H9 (cell line): ENCODE data around the gene NEK11. TPM values are rescaled to one million over a fixed set of nuclear protein-coding genes. Genes with fewer than 3 reads are reported as not detected.
"Not testable (repeated sequence)": the region's sequence is repeated elsewhere in the genome, so short reads cannot be mapped to it uniquely, and the experiment has no call there.

Experiments used
- DNase-seq: peaks from one replicate; pipeline ENCODE4 v3.0.0-alpha.2; 2017
- H2AFZ ChIP-seq: one replicate; pipeline ENCODE4 v1.6.1; 2013; ENCODE audit warnings: mild to moderate bottlenecking, low read length, control low read depth, moderate library complexity
- H2AK5ac ChIP-seq: 2 replicates; pipeline ENCODE4 v1.6.1; 2013; ENCODE audit warnings: low read length, control low read depth, mixed read lengths; ENCODE audit not compliant: insufficient read length
- H2BK120ac ChIP-seq: one replicate; pipeline ENCODE4 v1.6.1; 2013; ENCODE audit warnings: low read depth, mild to moderate bottlenecking, low read length, control low read depth, inconsistent platforms; ENCODE audit not compliant: poor library complexity, severe bottlenecking
- H2BK12ac ChIP-seq: 2 replicates; pipeline ENCODE4 v1.6.1; 2013; ENCODE audit warnings: low read length, control low read depth, mixed read lengths, low read depth; ENCODE audit not compliant: insufficient read length
- H2BK15ac ChIP-seq: 2 replicates; pipeline ENCODE4 v1.6.1; 2013; ENCODE audit warnings: low read depth, low read length, control low read depth
- H2BK20ac ChIP-seq: one replicate; pipeline ENCODE4 v1.6.1; 2013; ENCODE audit warnings: low read depth, mild to moderate bottlenecking, low read length, control low read depth, inconsistent platforms; ENCODE audit not compliant: poor library complexity, severe bottlenecking
- H2BK5ac ChIP-seq: 2 replicates; pipeline ENCODE4 v1.6.1; 2013; ENCODE audit warnings: low read length, control low read depth, mixed read lengths; ENCODE audit not compliant: insufficient read length
- H3K14ac ChIP-seq: 2 replicates; pipeline ENCODE4 v1.6.1; 2013; ENCODE audit warnings: low read length, control low read depth; ENCODE audit not compliant: insufficient read depth
- H3K18ac ChIP-seq: 2 replicates; pipeline ENCODE4 v1.6.1; 2013; ENCODE audit warnings: low read depth, mild to moderate bottlenecking, mixed read lengths, low read length, control low read depth; ENCODE audit not compliant: insufficient read length
- H3K23ac ChIP-seq: 2 replicates; pipeline ENCODE4 v1.6.1; 2013; ENCODE audit warnings: low read length, control low read depth, mixed read lengths, low read depth; ENCODE audit not compliant: insufficient read length
- H3K23me2 ChIP-seq: 2 replicates; pipeline ENCODE4 v1.6.1; 2013; ENCODE audit warnings: low read depth, mild to moderate bottlenecking, mixed read lengths, low read length, control low read depth; ENCODE audit not compliant: insufficient read length, poor library complexity, severe bottlenecking
- H3K27ac ChIP-seq: 2 replicates; pipeline ENCODE4 v1.5.1; 2013; ENCODE audit warnings: low read length, control low read depth, mixed read lengths, low read depth; ENCODE audit not compliant: insufficient read length
- H3K27me3 ChIP-seq: 2 replicates; pipeline ENCODE4 v1.6.1; 2013; ENCODE audit warnings: low read length, control low read depth, inconsistent platforms; ENCODE audit not compliant: insufficient read depth
- H3K4ac ChIP-seq: 2 replicates; pipeline ENCODE4 v1.6.1; 2013; ENCODE audit warnings: low read depth, mild to moderate bottlenecking, control low read depth, inconsistent platforms, low read length, moderate library complexity
- H3K4me1 ChIP-seq: 2 replicates; pipeline ENCODE4 v1.6.1; 2013; ENCODE audit warnings: low read length, control low read depth, inconsistent platforms; ENCODE audit not compliant: insufficient read depth
- H3K4me2 ChIP-seq: 2 replicates; pipeline ENCODE4 v1.6.1; 2013; ENCODE audit warnings: low read length, control low read depth, mixed read lengths; ENCODE audit not compliant: insufficient read length, insufficient read depth
- H3K56ac ChIP-seq: 2 replicates; pipeline ENCODE4 v1.6.1; 2013; ENCODE audit warnings: low read depth, mild to moderate bottlenecking, mixed read lengths, low read length, control low read depth; ENCODE audit not compliant: insufficient read length
- H3K79me1 ChIP-seq: 2 replicates; pipeline ENCODE4 v1.6.1; 2013; ENCODE audit warnings: low read depth, mild to moderate bottlenecking, moderate library complexity, low read length, control low read depth, inconsistent platforms; ENCODE audit not compliant: insufficient read depth, poor library complexity, severe bottlenecking
- H3K79me2 ChIP-seq: 2 replicates; pipeline ENCODE4 v1.6.1; 2013; ENCODE audit warnings: low read length, control low read depth, inconsistent platforms; ENCODE audit not compliant: insufficient read depth
- H3K9ac ChIP-seq: 2 replicates; pipeline ENCODE4 v1.6.1; 2013; ENCODE audit warnings: low read length, control low read depth, mixed read lengths; ENCODE audit not compliant: insufficient read length; ENCODE audit errors: extremely low read depth
- H3K9me3 ChIP-seq: one replicate; pipeline ENCODE4 v1.6.1; 2013; ENCODE audit warnings: low read depth, low read length, inconsistent platforms; ENCODE audit not compliant: control insufficient read depth
- H3T11ph ChIP-seq: one replicate; pipeline ENCODE4 v1.6.1; 2013; ENCODE audit warnings: mild to moderate bottlenecking, low read length, control low read depth, inconsistent platforms
- H4K20me1 ChIP-seq: one replicate; pipeline ENCODE4 v1.6.1; 2013; ENCODE audit not compliant: control insufficient read depth, insufficient read length, insufficient read depth
- H4K5ac ChIP-seq: 2 replicates; pipeline ENCODE4 v1.6.1; 2013; ENCODE audit warnings: low read depth, mild to moderate bottlenecking, mixed read lengths, low read length, control low read depth; ENCODE audit not compliant: insufficient read length
- H4K8ac ChIP-seq: replicated peaks from 2 replicates; pipeline ENCODE4 v1.6.1; 2013; ENCODE audit warnings: low read length, control low read depth, mixed read lengths, low read depth; ENCODE audit not compliant: insufficient read length
- H4K91ac ChIP-seq: 2 replicates; pipeline ENCODE4 v1.6.1; 2013; ENCODE audit warnings: low read depth, mild to moderate bottlenecking, moderate library complexity, mixed read lengths, low read length, control low read depth; ENCODE audit not compliant: insufficient read length
- H3K27ac Mint-ChIP-seq, 3 experiments: 2 replicates in 2 of 3; 3 replicates in 1 of 3; pipeline ENCODE4 v1.8.0; 2020 to 2021; ENCODE audit warnings: mixed read lengths in 3 of 3, mild to moderate bottlenecking in 1 of 3, moderate library complexity in 1 of 3
- H3K27me3 Mint-ChIP-seq: 2 replicates; pipeline ENCODE4 v1.8.0; 2021; ENCODE audit warnings: low read depth, mild to moderate bottlenecking, moderate library complexity, mixed read lengths
- H3K36me3 Mint-ChIP-seq, 3 experiments: 2 replicates in 2 of 3; 3 replicates in 1 of 3; pipeline ENCODE4 v1.8.0; 2020 to 2021; ENCODE audit warnings: low read depth in 3 of 3, mixed read lengths in 3 of 3; ENCODE audit not compliant: insufficient read depth in 1 of 3
- H3K4me1 Mint-ChIP-seq, 2 experiments: 2 replicates each; pipeline ENCODE4 v1.8.0; 2020; ENCODE audit warnings: mixed read lengths in 2 of 2
- H3K4me3 Mint-ChIP-seq, 2 experiments: 2 replicates in 1 of 2; 3 replicates in 1 of 2; pipeline ENCODE4 v1.8.0; 2020 to 2021; ENCODE audit warnings: mild to moderate bottlenecking in 2 of 2, mixed read lengths in 2 of 2, moderate library complexity in 1 of 2
- H3K9me3 Mint-ChIP-seq, 2 experiments: 2 replicates in 1 of 2; 3 replicates in 1 of 2; pipeline ENCODE4 v1.8.0; 2020; ENCODE audit warnings: mild to moderate bottlenecking in 2 of 2, mixed read lengths in 2 of 2, moderate library complexity in 1 of 2
- CTCF ChIP-seq: fragments of 200-600 bp; sonication (generic); conservative IDR thresholded peaks from 3 replicates; pipeline ENCODE4 v1.8.0; 2021; ENCODE audit warnings: antibody characterized with exemption, mild to moderate bottlenecking
- WGBS: extraction: QIAGEN DNeasy Blood & Tissue Kit; methylation state at CpG from one replicate; pipeline ENCODE4 v1.1.7; 2013; ENCODE audit warnings: missing lambda C conversion rate, low lambda C conversion rate, mixed read lengths; ENCODE audit not compliant: insufficient read length; ENCODE audit errors: extremely low coverage; 5-methylcytosine and 5-hydroxymethylcytosine counted together
- total RNA-seq: library from RNA; stranded (reverse); gene quantifications from 2 replicates; pipeline ENCODE4 v1.2.1, GENCODE V29; 2021

The NEK11 gene
- total RNA-seq, 1 experiment from 2014 or later: 2.5 TPM

- H4K5ac ChIP-seq: no peak overlapping the region
- Mint-ChIP-seq H3K27ac (no peak overlapping the region), H3K27me3 (no peaks in the 10 kb centered on the region), H3K36me3 (peaks cover 0 to 9% (median 4%) of the 10 kb centered on the region in 3 experiments; a peak in 3 of 7 replicates), H3K4me3 (no peak overlapping the region), H3K9me3 (peaks cover 0 to 2% of the 10 kb centered on the region in 2 experiments; a peak in 2 of 5 replicates), H3K4me1 (peaks cover 0 to 10% of the 10 kb centered on the region in 2 experiments; a peak in 2 of 4 replicates)
- no peak overlapping the region for H3K9ac ChIP-seq
- H3K27ac ChIP-seq: no peak overlapping the region
- H2AK5ac ChIP-seq: no peak overlapping the region
- H3K18ac ChIP-seq: no peak overlapping the region
- no peak overlapping the region for H3K23ac ChIP-seq
- no peak overlapping the region for H3K14ac ChIP-seq
- no peak overlapping the region for H3K56ac ChIP-seq
- H2BK20ac ChIP-seq: no peak overlapping the region
- H3K79me1 ChIP-seq: no peaks in the 10 kb centered on the region
- no peak overlapping the region for H3K4ac ChIP-seq
- H3K9me3 ChIP-seq: no peaks in the 10 kb centered on the region
- WGBS: no CpG with 5 or more reads among the region's 2 CpGs
- no peaks in the 10 kb centered on the region for H3K27me3 ChIP-seq
- H4K91ac ChIP-seq: no peak overlapping the region
- no peak for TF ChIP-seq CTCF
- H3K4me2 ChIP-seq: no peak overlapping the region
- no peak overlapping the region for H2BK15ac ChIP-seq
- no peak overlapping the region for H4K8ac ChIP-seq
- DNase-seq: no peak
- no peak overlapping the region for H3T11ph ChIP-seq
- H3K79me2 ChIP-seq: no peaks in the 10 kb centered on the region
- no peak overlapping the region for H2BK120ac ChIP-seq
- H3K23me2 ChIP-seq: no peaks in the 10 kb centered on the region
- H4K20me1 ChIP-seq: no peaks in the 10 kb centered on the region
- no peaks in the 10 kb centered on the region for H3K4me1 ChIP-seq
- no peak overlapping the region for H2BK5ac ChIP-seq
- no peak overlapping the region for H2AFZ ChIP-seq
- no peak overlapping the region for H2BK12ac ChIP-seq
These were observed 11.6 kb downstream of the NEK11 start for GRCh38 chr3:131038326-131038725.

GRCh38 chr3:131042271-131042985, 15.8 kb downstream of the NEK11 start:
- H4K20me1 ChIP-seq, H3K4ac ChIP-seq, H2BK12ac ChIP-seq, H3T11ph ChIP-seq, H2AFZ ChIP-seq, H2BK5ac ChIP-seq, H3K27me3 Mint-ChIP-seq, H2BK120ac ChIP-seq, H2BK15ac ChIP-seq, H3K23me2 ChIP-seq, H4K8ac ChIP-seq, H3K27ac ChIP-seq, H2BK20ac ChIP-seq, H3K9me3 ChIP-seq, H3K27ac Mint-ChIP-seq, H3K9ac ChIP-seq, H3K79me2 ChIP-seq, H3K56ac ChIP-seq, H3K4me1 ChIP-seq, H4K5ac ChIP-seq, H3K79me1 ChIP-seq, H3K23ac ChIP-seq, H3K18ac ChIP-seq, H2AK5ac ChIP-seq, H3K14ac ChIP-seq, H3K4me3 Mint-ChIP-seq, H3K4me2 ChIP-seq, H4K91ac ChIP-seq, H3K27me3 ChIP-seq: not testable (repeated sequence)
- Mint-ChIP-seq H3K4me1 (peaks cover 0 to 10% of the 10 kb centered on the region in 2 experiments; a peak in 2 of 4 replicates), H3K36me3 (peaks cover 0 to 22% (median 17%) of the 10 kb centered on the region in 3 experiments; a peak in 4 of 7 replicates), H3K9me3 (peaks cover 7 to 16% of the 10 kb centered on the region in 2 experiments; a peak in 4 of 5 replicates)
- DNase-seq: peak; percentile 59
- no CpG with 5 or more reads among the region's 10 CpGs for WGBS
